ENCODE data around the gene ODF2. TPM values are rescaled to one million over a fixed set of nuclear protein-coding genes. Genes with fewer than 3 reads are reported as not detected.

The ODF2 gene
- total and polyA plus RNA-seq, 10 of the 15 experiments (the other 5 are each of a cell fraction or from before 2014, with no cell fraction given), result 8.7 to 65.1 (median 38.5) TPM

DNA sequence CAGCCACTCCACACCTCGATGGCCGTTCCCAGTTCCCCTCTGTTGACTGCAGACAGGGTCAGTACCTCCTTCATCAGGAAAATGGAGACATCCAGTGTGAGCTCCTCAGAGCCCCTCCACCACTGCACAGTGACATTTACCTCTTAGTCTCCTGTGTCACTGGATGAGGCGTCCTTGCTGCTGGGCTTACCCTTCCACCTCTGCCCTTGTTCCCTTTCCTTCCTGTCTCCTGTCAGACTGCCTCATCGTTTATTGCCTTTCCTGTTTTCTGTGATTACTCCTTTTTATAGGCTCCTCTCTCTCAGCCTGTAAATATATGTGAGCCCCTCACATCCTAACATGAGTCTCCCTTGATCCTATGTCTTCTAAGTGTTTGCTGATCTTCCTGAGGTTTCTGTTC lies 73.4 kb downstream of the ODF2 start:
- no peak for DNase-seq (ENCODE audit: low read depth, low spot score)
- FAIRE-seq, result no peak
- H3K27me3 ChIP-seq (replicated peaks in 1 of 2; ENCODE audit: control insufficient read depth in 2 of 2, insufficient read depth in 2 of 2, low read length in 1 of 2), result no peaks in the 10 kb centered on the region
- ChIA-PET CTCF (no interaction called here), RAD21 (ENCODE audit: unreplicated experiment) (no interaction called here), POLR2A (interaction anchor here (1.2 kb wide), 1 partner anchor 28 kb away, joined by 3 read pairs; no protein-coding TSS in a partner anchor), SMC1A (ENCODE audit: uncharacterized antibody, unreplicated experiment) (no interaction called here)
- no TSS peak for BruUV-seq (replicated peaks)
- ATAC-seq, result no peak
- no peaks in the 10 kb centered on the region for H3K79me2 ChIP-seq (ENCODE audit: control insufficient read depth, insufficient read depth, low read length)
- TF ChIP-seq, protein P1, sequence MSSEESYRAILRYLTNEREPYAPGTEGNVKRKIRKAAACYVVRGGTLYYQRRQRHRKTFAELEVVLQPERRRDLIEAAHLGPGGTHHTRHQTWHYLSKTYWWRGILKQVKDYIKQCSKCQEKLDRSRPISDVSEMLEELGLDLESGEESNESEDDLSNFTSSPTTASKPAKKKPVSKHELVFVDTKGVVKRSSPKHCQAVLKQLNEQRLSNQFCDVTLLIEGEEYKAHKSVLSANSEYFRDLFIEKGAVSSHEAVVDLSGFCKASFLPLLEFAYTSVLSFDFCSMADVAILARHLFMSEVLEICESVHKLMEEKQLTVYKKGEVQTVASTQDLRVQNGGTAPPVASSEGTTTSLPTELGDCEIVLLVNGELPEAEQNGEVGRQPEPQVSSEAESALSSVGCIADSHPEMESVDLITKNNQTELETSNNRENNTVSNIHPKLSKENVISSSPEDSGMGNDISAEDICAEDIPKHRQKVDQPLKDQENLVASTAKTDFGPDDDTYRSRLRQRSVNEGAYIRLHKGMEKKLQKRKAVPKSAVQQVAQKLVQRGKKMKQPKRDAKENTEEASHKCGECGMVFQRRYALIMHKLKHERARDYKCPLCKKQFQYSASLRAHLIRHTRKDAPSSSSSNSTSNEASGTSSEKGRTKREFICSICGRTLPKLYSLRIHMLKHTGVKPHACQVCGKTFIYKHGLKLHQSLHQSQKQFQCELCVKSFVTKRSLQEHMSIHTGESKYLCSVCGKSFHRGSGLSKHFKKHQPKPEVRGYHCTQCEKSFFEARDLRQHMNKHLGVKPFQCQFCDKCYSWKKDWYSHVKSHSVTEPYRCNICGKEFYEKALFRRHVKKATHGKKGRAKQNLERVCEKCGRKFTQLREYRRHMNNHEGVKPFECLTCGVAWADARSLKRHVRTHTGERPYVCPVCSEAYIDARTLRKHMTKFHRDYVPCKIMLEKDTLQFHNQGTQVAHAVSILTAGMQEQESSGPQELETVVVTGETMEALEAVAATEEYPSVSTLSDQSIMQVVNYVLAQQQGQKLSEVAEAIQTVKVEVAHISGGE (CRISPR knock-in tag; IDR thresholded peaks at IDR 0.05), result no peak
- TF ChIP-seq, protein P2, sequence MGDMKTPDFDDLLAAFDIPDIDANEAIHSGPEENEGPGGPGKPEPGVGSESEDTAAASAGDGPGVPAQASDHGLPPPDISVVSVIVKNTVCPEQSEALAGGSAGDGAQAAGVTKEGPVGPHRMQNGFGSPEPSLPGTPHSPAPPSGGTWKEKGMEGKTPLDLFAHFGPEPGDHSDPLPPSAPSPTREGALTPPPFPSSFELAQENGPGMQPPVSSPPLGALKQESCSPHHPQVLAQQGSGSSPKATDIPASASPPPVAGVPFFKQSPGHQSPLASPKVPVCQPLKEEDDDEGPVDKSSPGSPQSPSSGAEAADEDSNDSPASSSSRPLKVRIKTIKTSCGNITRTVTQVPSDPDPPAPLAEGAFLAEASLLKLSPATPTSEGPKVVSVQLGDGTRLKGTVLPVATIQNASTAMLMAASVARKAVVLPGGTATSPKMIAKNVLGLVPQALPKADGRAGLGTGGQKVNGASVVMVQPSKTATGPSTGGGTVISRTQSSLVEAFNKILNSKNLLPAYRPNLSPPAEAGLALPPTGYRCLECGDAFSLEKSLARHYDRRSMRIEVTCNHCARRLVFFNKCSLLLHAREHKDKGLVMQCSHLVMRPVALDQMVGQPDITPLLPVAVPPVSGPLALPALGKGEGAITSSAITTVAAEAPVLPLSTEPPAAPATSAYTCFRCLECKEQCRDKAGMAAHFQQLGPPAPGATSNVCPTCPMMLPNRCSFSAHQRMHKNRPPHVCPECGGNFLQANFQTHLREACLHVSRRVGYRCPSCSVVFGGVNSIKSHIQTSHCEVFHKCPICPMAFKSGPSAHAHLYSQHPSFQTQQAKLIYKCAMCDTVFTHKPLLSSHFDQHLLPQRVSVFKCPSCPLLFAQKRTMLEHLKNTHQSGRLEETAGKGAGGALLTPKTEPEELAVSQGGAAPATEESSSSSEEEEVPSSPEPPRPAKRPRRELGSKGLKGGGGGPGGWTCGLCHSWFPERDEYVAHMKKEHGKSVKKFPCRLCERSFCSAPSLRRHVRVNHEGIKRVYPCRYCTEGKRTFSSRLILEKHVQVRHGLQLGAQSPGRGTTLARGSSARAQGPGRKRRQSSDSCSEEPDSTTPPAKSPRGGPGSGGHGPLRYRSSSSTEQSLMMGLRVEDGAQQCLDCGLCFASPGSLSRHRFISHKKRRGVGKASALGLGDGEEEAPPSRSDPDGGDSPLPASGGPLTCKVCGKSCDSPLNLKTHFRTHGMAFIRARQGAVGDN (IDR thresholded peaks at IDR 0.05), result no peak
- TF ChIP-seq ATF2 (IDR thresholded peaks at IDR 0.05; ENCODE audit: low read length) (no peak), CBX5 (IDR thresholded peaks at IDR 0.05; ENCODE audit: low read depth) (no peak), NRF1 (conservative IDR thresholded peaks at IDR 0.05; ENCODE audit: low read depth, low read length) (no peak), MAX (IDR thresholded peaks at IDR 0.05; ENCODE audit: low read depth, low read length) (no peak), TBL1XR1 (IDR thresholded peaks at IDR 0.05; ENCODE audit: low read depth, low read length) (no peak), ZNF622 (IDR thresholded peaks at IDR 0.05) (no peak)
- TF ChIP-seq, protein P3, sequence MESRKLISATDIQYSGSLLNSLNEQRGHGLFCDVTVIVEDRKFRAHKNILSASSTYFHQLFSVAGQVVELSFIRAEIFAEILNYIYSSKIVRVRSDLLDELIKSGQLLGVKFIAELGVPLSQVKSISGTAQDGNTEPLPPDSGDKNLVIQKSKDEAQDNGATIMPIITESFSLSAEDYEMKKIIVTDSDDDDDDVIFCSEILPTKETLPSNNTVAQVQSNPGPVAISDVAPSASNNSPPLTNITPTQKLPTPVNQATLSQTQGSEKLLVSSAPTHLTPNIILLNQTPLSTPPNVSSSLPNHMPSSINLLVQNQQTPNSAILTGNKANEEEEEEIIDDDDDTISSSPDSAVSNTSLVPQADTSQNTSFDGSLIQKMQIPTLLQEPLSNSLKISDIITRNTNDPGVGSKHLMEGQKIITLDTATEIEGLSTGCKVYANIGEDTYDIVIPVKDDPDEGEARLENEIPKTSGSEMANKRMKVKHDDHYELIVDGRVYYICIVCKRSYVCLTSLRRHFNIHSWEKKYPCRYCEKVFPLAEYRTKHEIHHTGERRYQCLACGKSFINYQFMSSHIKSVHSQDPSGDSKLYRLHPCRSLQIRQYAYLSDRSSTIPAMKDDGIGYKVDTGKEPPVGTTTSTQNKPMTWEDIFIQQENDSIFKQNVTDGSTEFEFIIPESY (IDR thresholded peaks at IDR 0.05), result no peak
- H3K36me3 ChIP-seq (ENCODE audit: control insufficient read depth in 2 of 2, insufficient read depth in 2 of 2, low read length in 1 of 2), result peaks cover 14 to 15% of the 10 kb centered on the region in 2 experiments
- H4K20me1 ChIP-seq (ENCODE audit: control insufficient read depth, insufficient read depth), result no peaks in the 10 kb centered on the region
- intact Hi-C loops (cut with micrococcal nuclease; ENCODE audit: unreplicated experiment) (no loop called here), in situ Hi-C loops (cut with MboI) (no loop called here)
- no peak overlapping the region for H3K27ac ChIP-seq (ENCODE audit: control insufficient read depth, insufficient read depth)
- no peaks in the 10 kb centered on the region for H3K4me1 ChIP-seq (ENCODE audit: control insufficient read depth, insufficient read depth, low read length)
- H3K4me2 ChIP-seq (ENCODE audit: control insufficient read depth, insufficient read depth), result no peak overlapping the region
- H2AFZ ChIP-seq (ENCODE audit: control insufficient read depth, low read depth, low read length), result no peak overlapping the region
- no peaks in the 10 kb centered on the region for H3K9me3 ChIP-seq (replicated peaks; ENCODE audit: control insufficient read depth, insufficient read depth, low read length)
- 75% methylated on average over 4 of the region's 4 CpGs for WGBS (ENCODE audit: insufficient coverage, insufficient replicate concordance, low lambda C conversion rate, missing lambda C conversion rate)
- no peak overlapping the region for H3K4me3 ChIP-seq
- H3K9ac ChIP-seq (ENCODE audit: control insufficient read depth, insufficient read depth, low read length), result no peak overlapping the region
